UCSD-AML1 (cell line): ENCODE results near the gene IER2.
"Not testable (repeated sequence)": the region's sequence is repeated elsewhere in the genome, so short reads cannot be mapped to it uniquely, and the experiment has no call there.

ENCODE experiments used
- DNase-seq: peaks from one replicate; lab custom pipeline; 2025; ENCODE audit not compliant: unreplicated experiment; lab: John Stamatoyannopoulos, UW

IER2 gene

GRCh38 chr19:13190781-13191540, 40.8 kb downstream of the IER2 start:
- DNase-seq, result no peak

- DNase-seq, result peak; percentile 48
These were observed 45.5 kb downstream of the IER2 start for GRCh38 chr19:13195678-13196077.

- DNase-seq, result no peak
These were observed 48.4 kb downstream of the IER2 start for GRCh38 chr19:13198634-13199033.

GRCh38 chr19:13202112-13202511, 51.9 kb downstream of the IER2 start:
- not testable (repeated sequence) for DNase-seq
